Measurements from ENCODE around the gene CFTR. TPM values are rescaled to one million over a fixed set of nuclear protein-coding genes. Genes with fewer than 3 reads are reported as not detected.

The CFTR gene
- total and polyA plus RNA-seq, 10 of the 15 experiments (the other 5 are each of a cell fraction or from before 2014, with no cell fraction given) = 0.02 to 2.3 (median 0.21) TPM; not detected in 1

DNA sequence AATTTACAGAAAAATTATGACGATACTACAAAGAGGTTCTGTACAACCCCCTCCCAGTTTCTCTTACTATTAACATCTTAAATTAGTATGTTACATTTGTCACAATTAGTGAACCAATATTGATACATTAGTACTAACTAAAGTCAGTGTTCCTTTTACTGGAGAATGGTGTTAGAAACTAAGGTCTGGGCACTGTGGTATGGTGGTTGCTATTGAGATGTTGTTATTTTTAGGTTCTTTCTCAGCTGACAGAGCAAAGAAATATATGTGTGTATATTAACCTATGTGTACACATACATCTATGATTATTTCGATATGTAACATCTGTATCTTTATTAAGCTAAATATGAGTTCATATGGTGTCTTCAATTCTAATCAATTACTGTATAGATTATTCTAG is 11.7 kb upstream of the CFTR start (continued):
- no peak for TF ChIP-seq IRF3 (IDR thresholded peaks at IDR 0.05)
- no peak for TF ChIP-seq EED (IDR thresholded peaks at IDR 0.05; ENCODE audit: low read depth)
- no peak for TF ChIP-seq CHD1 (IDR thresholded peaks at IDR 0.05; ENCODE audit: low read depth, low read length)
- TF ChIP-seq ZNF384 (IDR thresholded peaks at IDR 0.05; ENCODE audit: borderline replicate concordance, low read depth, low read length) = no peak
- no peak for TF ChIP-seq ZNF24 (IDR thresholded peaks at IDR 0.05)
- no peak for TF ChIP-seq KLF5 (IDR thresholded peaks at IDR 0.05; ENCODE audit: partially characterized antibody)
- no peak for TF ChIP-seq SIN3A (IDR thresholded peaks at IDR 0.05; ENCODE audit: low read depth, low read length)
- no peak for TF ChIP-seq ZBTB4 (CRISPR knock-in tag; IDR thresholded peaks at IDR 0.05)
- TF ChIP-seq MEF2A (IDR thresholded peaks at IDR 0.05; ENCODE audit: insufficient read depth, low read depth, low read length) = no peak
- no peak for TF ChIP-seq ZNF207 (IDR thresholded peaks at IDR 0.05; ENCODE audit: borderline replicate concordance)

Measured in GM12878 (cell line).